Spleen (tissue), 7 donors: ENCODE data around the gene GNPTG.

Experiments
- CTCF ChIP-seq, 11 experiments: fragments of 200-600 bp in 7 of 11; fragments of 450-650 bp in 4 of 11; sonication (generic) in 4 of 11; IDR thresholded peaks in 8 of 11; conservative IDR thresholded peaks in 3 of 11; 1 replicate in 7 of 11; 2 replicates in 4 of 11; pipeline versions ENCODE4 v1.4.0 to v1.8.0; 2016 to 2021; ENCODE audit warnings: antibody characterized with exemption in 11 of 11, inconsistent platforms in 4 of 11, mild to moderate bottlenecking in 1 of 11
- POLR2A ChIP-seq, 3 donors: fragments of 450-650 bp; IDR thresholded peaks; one replicate each; pipeline ENCODE4 v1.5.1; 2017; ENCODE audit warnings: antibody characterized with exemption in 3 of 3, mild to moderate bottlenecking in 1 of 3
- POLR2AphosphoS5 ChIP-seq, 3 donors: sonication (generic); formaldehyde crosslinking; IDR thresholded peaks; one replicate each; pipeline ENCODE4 v1.5.1; 2017; ENCODE audit warnings: antibody characterized with exemption in 3 of 3
- donor health status: DM: no; HTN: no; CAD: no; lungs with moderate emphysema.
- donor health status: DM: no; HTN: no; CAD: no.
- donor health status: DM: no; HTN: no; CAD: no.

DNA sequence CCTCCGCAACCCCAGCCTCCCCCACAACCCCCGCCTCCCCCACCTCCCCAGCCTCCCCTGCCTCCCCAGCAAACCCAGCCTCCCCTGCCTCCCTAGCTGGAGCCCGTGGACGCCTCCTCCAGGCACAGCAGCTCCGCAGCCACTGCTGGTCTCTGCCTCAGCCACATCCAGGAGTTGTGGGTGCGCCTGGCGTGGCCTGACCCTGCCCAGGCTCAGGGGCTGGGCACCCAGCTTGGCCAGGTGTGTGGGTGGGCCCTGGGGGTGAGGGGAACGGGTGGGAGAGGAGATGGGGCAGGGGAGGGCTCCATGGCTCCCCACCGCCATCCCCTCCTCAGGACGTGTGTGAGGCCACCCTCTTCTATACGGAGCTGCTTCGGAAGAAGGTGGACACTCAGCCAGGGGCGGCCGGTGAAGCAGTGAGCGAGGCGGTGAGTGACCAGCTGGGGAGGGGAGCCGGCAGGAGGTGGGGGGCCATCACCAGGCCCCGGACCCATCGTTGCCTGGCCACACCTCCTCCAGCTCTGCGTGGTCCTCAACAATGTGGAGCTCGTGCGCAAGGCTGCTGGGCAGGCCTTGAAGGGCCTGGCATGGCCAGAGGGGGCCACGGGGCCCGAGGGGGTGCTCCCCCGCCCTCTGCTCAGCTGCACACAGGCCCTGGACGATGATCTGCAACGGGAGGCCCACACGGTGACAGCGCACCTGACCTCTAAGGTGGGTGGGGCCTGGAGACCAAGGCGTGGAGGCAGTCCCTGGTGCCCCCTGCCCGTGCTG lies 5.9 kb upstream of the GNPTG start:
- no peak for TF ChIP-seq POLR2A (IDR thresholded peaks at IDR 0.05)
- TF ChIP-seq POLR2AphosphoS5 (IDR thresholded peaks at IDR 0.05) = peak in 2 of 3 donors; percentile 17 to 54
- no peak for TF ChIP-seq CTCF (IDR thresholded peaks at IDR 0.05 in 8 of 11, conservative IDR thresholded peaks at IDR 0.05 in 3 of 11)
